ENCODE results near the gene NOP53. TPM values are rescaled to one million over a fixed set of nuclear protein-coding genes. Genes with fewer than 3 reads are reported as not detected.

Gene NOP53
- total and polyA plus RNA-seq, 9 of the 15 experiments (the other 6 are each of a cell fraction or from before 2014, with no cell fraction given) = 6.5 to 274 (median 145) TPM

DNA sequence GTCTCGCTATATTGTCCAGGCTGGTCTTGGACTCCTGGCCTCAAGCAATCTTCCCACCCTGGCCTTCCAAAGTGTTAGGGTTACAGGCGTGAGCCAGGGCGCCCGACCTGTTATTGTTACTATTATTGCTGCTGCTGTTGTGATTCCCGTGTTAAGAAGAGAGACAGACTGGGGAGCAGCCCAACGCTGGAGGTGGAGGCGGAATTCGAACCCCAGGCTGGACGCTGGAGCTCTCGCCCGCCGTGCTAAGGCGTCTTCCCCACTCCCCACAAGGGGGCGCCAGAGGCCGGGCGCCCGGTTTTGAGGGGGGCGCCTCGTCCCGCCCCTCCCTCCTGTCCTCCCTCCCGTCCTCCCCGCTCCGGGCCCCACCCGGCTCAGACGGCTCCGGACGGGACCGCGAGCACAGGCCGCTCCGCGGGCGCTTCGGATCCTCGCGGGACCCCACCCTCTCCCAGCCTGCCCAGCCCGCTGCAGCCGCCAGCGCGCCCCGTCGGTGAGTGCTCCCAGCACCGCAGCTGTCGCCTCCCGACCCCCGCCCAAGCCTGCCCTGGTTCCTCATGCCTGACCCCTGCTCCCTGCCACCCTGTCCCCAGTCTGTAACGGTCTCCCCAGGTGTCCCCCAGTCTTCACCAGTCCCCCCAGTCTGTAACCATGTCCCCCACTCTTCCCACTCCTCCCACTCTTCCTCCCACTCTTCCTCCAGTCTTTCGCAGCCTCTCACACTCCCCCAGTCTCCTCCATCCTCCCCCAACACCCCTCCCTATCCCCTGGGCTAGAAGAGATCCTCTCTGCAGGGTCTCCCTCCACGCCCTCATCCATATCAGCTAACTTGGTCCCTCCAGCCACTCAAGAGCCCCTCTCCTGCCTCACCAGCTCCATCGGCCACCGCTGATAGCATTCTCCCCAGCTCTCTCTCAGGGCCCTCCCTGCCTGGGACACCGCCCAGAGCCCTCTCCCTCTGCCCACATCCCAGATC lies 32.0 kb upstream of the NOP53 start, which contains the start of gene EHD2 (continued):
- TF ChIP-seq ZFP91 (CRISPR knock-in tag; IDR thresholded peaks at IDR 0.05) (no peak), RBM17 (IDR thresholded peaks at IDR 0.05; ENCODE audit: borderline replicate concordance, low read depth, low read length) (no peak), ZBTB2 (IDR thresholded peaks at IDR 0.05) (peak; percentile 74; the same call in 1 of the 2 replicates), GATA2 (CRISPR knock-in tag; IDR thresholded peaks at IDR 0.05) (no peak), ZNF217 (CRISPR knock-in tag; IDR thresholded peaks at IDR 0.05) (no peak), JUN (IDR thresholded peaks at IDR 0.05; ENCODE audit: borderline replicate concordance, low read depth, low read length) (0 out of 2 replicates have a peak, but pooled peaks have one; percentile 3), JUN (CRISPR knock-in tag; IDR thresholded peaks at IDR 0.05; ENCODE audit: borderline replicate concordance) (no peak), MECOM (CRISPR knock-in tag; IDR thresholded peaks at IDR 0.05) (no peak), STAG1 (CRISPR knock-in tag; IDR thresholded peaks at IDR 0.05; ENCODE audit: borderline replicate concordance) (peak; percentile 65; the same call in 1 of the 2 replicates), CXXC5 (CRISPR knock-in tag; IDR thresholded peaks at IDR 0.05) (peak; percentile 78), ETV1 (tag; conservative IDR thresholded peaks at IDR 0.05; ENCODE audit: low read depth) (no peak), MED1 (CRISPR knock-in tag; IDR thresholded peaks at IDR 0.05; ENCODE audit: borderline replicate concordance) (no peak), HNRNPUL1 (IDR thresholded peaks at IDR 0.05; ENCODE audit: low read length) (no peak), HDAC6 (IDR thresholded peaks at IDR 0.05; ENCODE audit: low read depth, low read length) (no peak), SRF (CRISPR knock-in tag; IDR thresholded peaks at IDR 0.05) (no peak), PCBP1 (IDR thresholded peaks at IDR 0.05; ENCODE audit: low read depth, low read length, poor library complexity, severe bottlenecking) (peak; percentile 86), FOXK1 (CRISPR knock-in tag; IDR thresholded peaks at IDR 0.05; ENCODE audit: borderline replicate concordance) (no peak), ZKSCAN1 (IDR thresholded peaks at IDR 0.05; ENCODE audit: low read depth, low read length) (peak; percentile 41; the same call in 1 of the 2 replicates), ZNF324 (CRISPR knock-in tag; IDR thresholded peaks at IDR 0.05) (no peak), SMARCE1 (IDR thresholded peaks at IDR 0.05) (peak; percentile 44; the same call in 1 of the 2 replicates), ZBED1 (IDR thresholded peaks at IDR 0.05) (no peak), EWSR1 (IDR thresholded peaks at IDR 0.05; ENCODE audit: borderline replicate concordance, low read depth, partially characterized antibody) (no peak), NFIC (IDR thresholded peaks at IDR 0.05) (peak; percentile 50; the same call in 1 of the 2 replicates)
- TF ChIP-seq, protein P1, sequence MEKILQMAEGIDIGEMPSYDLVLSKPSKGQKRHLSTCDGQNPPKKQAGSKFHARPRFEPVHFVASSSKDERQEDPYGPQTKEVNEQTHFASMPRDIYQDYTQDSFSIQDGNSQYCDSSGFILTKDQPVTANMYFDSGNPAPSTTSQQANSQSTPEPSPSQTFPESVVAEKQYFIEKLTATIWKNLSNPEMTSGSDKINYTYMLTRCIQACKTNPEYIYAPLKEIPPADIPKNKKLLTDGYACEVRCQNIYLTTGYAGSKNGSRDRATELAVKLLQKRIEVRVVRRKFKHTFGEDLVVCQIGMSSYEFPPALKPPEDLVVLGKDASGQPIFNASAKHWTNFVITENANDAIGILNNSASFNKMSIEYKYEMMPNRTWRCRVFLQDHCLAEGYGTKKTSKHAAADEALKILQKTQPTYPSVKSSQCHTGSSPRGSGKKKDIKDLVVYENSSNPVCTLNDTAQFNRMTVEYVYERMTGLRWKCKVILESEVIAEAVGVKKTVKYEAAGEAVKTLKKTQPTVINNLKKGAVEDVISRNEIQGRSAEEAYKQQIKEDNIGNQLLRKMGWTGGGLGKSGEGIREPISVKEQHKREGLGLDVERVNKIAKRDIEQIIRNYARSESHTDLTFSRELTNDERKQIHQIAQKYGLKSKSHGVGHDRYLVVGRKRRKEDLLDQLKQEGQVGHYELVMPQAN (IDR thresholded peaks at IDR 0.05; ENCODE audit: borderline replicate concordance) = peak; percentile 54
